ENCODE results near the gene SHISAL1.

The SHISAL1 gene

DNA sequence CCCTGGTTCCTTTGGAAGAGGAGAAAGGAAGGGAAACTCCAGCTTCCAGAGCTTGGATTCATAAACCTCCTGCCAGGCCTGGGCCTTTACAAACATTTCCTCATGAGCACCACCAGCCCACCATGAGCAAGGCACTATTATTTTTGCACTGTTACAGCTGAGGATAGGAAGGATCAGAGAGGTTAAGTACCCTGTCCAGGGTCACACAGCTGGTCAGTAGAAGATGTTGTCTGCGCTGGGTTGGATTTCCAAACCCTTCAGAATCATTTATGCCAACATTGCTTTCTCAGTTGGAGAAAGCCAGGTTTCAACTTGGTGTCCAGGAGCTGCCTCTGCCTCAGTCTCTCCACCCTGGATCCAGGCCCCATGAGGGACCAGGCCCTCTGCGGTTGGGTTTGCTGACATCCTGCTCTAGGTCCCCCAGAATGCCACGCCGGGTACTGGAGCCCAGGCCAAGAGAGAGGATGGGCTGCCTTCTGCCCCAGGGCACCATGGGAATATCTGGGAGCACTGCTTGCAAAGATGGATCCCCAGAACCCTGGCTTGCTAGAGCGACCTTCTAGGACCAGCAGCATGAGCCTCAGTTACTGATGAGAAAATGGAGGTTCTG, 29.7 kb upstream of the SHISAL1 start:
- no peak for DNase-seq (ENCODE audit: low read depth in 2 of 2)

DNA sequence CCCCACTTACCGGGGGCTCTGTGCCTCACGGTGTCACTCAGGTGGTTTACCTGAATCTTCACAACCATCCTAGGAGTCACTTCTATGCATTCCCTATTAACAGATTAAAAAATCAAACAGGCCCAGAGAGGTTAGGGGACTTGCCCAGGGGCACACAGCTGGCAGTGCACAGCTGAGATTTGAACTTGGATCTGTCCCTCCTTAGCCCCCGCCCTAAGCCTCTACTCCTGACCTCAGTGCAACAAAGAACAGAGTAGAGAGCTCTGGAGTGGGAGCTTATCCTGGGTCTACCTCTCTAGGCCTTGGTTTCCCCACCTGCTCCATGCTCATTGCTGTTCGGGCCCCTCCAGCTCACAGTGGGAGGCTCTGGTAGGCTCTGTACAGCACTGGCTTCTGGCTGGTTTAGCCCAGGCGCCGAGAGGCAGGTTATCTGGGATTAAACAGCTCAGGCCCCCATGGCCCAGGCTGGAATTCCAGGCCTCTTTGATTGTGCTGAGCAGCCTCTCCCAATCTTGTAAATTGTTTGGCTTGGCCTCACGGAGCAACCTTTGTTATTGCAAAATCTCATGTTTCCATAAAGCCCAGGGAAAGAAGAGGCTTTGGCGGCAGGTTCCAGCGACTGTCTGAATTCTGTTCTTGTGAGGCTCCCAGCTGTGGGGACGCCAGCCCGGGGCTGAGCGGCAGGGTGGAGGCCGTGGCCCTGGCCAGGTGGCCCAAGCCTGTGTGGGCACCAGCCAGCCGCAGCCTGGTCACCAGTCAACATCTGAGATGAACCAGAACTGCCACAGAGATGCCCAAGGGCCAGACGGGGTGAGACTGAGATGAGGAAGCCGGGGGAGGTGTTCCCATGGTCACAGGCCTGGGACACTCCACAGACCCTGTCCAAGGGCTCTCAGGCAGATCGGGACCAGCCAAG, 28.9 kb upstream of the SHISAL1 start:
- DNase-seq (ENCODE audit: low read depth in 2 of 2) = no peak

DNA sequence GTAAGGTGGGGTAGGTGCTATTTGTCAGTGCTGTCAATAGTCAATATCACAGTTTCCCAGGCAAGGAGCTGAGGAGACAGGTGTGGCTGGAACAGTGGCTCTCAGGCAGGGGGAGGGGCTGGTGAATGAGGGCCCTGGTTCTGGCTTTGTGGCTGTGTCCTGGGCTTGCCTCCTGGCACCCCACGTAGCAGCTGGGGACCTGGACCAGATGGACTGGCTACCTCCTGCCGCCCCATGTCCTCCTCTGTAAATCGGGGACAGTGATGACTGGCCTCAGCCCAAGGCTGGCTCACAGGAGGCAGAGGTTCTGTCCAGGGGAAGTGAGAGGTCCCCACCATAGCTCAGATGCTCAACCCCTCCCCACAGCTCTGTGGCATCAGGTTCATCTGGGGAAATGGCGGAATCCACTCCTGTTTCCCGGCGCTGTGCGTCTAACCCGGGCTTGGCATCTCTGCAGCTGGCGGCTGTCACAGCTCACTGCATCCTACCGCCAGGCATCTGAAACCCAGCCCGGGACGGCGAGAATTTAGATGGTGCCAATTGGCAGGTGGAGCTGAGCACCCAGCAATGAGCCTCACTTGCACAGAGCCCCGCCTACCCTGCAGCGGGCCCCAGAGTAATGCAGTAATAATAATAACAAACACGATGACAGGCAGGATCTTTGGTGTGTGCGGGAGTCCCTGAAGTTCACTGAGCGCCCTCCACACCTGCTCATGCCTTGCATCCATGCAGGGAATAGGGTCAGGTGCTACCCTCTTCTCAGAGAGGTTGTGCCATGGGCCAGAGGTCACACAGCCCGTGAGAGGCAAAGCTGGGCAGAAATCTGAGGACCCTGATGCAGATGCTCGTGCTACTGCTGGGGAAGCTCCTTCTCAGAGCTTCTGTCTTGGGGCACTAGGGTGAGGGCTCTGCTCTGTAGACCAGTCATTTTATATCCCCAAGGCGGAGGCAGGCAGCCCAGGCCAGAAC, 27.8 kb upstream of the SHISAL1 start:
- DNase-seq (ENCODE audit: low read depth in 2 of 2) = no peak

DNA sequence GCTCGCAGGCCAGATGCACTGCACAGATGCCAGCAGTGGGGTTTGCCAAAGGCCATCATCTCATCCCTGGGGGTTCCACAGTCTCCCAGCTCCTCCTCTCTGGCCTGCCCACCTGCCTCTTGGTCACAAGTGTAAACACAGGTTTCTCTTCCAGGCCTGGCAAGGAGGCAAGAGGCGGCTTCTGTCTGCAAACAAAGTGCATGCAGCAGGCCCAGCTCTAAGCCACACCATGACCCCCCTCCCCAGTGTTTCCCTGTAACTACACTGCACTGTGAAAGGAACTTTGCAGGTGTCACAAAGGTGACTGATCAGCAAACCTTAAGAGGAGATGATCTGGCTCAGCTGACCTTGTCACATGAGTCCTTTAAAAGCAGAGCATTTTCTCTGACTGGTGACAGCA, 26.2 kb upstream of the SHISAL1 start:
- DNase-seq (ENCODE audit: low read depth in 2 of 2) = no peak

DNA sequence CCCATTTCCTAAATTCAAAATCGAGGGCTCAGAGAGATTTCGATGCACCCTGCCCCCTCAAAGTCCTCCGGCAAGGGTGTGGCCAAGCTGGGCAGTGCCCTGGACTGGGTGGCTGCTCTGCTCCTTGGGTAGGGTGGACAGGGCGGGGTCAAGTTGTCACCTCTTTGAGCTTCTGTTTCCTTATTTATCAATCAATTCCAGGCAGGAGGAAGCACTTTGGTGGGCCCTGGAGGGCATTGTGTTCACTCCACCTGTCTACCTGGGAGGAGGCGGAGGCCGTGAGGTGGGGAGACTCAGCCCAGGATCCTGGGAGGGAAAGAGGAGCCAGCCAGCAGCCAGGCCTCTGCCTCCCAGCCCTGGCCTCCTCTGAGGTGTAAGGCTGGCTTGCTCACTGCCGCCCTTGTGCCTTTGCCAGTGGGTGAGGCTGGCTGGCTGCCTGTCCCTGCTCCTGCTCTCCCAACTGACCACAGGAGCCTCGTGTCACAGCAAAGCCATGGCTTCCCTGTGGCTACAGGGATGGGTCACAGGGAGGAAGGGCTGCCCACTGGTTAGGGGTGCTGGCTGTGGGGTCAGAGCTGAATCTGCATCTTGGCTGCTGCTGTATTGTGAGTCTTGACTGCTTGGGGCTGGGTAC, 25.5 kb upstream of the SHISAL1 start:
- DNase-seq (ENCODE audit: low read depth in 2 of 2) = no peak

DNA sequence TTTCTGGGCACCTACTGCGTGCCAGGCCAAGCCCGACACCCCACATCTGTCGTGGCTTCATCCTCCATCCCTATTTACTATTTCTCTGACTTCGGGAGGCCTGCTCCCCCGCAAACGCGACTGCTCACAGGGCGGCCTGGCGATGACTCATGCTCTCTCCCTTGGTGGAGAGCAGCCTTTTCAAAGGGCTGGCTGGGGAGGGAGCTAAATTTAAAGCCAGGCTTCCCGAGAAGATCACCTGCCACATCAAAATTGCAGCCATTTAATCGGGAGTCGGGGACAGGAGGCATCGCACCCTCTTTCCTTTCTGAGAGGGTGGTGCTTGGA, 24.9 kb upstream of the SHISAL1 start:
- DNase-seq (ENCODE audit: low read depth in 2 of 2) = peak in 1 of 2 donors; percentile 13

DNA sequence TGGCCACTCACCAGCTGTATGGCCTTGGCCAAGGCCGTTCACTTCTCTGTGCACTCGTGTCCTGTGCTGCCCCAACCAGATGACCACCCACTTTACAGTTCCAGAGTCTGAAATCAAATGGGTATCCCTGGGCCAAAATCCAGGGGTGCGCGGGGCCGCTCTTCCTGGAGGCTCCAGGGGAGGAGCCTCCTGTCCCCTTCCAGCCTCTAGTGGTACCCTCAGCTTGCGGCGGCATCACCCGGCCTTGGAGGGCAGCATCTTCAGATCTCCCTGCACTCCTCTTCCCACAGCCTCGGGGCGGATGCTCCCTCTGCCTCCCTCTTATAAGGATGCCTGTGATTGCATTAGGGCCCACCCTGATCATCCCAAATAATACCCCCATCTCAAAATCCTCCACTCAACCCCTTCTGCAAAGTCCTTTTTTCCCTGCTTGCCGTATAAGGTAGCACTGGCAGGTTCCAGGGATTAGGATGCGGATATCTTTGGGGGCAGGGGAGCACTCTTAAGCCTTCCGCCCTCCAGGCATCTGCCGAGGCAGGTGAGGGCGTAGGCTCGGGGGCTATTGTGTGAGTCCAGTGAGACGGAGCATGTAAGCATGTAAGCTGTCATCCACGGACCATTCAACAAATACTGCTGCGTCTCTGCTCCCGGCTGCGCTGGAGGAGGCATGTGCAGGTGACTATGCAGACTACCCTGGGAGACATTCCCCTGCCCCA, 24.4 kb upstream of the SHISAL1 start:
- DNase-seq (ENCODE audit: low read depth in 2 of 2) = no peak

DNA sequence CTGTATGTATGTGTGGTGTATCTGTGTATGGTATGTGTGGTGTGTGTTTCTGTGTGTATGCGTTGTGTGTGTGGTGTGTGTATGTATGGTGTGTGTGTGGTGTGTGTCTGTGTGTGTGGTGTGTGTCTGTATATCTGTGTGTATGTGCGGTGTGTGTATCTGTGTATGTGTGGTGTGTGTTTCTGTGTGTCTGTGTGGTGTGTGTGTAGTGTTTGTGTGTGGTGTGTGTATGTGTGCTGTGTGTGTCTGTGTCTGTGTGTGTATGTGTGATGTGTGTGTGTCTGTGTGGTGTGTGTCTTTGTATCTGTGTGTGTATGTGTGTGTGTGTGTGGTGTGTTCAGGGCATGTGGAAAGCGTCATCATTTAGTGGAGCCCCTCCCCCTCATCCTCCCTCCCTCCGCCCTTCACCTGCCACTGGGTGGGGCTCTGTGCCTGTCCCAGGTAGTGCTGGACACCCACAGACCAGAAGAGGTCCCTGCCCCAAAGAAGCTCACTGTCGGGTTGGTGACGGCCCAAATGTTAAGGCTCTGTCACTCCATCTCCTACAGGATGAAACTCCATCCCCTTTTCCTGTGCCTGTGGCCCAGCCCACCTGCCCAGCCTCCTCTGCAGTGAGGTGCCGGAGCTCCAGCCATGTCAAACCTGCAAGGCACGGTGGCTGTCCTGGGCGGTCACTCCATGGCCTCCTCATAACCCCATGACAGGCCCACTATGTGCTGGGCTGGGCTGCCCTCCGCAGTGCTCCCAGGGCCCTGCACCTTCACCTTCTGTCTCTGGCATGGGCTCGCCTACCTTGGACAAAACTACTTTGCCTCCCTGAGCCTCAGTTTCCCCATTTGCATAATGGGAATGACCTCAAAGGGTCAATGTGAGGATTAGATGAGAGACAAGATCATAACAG, 23.4 kb upstream of the SHISAL1 start:
- no peak for DNase-seq (ENCODE audit: low read depth in 2 of 2)

DNA sequence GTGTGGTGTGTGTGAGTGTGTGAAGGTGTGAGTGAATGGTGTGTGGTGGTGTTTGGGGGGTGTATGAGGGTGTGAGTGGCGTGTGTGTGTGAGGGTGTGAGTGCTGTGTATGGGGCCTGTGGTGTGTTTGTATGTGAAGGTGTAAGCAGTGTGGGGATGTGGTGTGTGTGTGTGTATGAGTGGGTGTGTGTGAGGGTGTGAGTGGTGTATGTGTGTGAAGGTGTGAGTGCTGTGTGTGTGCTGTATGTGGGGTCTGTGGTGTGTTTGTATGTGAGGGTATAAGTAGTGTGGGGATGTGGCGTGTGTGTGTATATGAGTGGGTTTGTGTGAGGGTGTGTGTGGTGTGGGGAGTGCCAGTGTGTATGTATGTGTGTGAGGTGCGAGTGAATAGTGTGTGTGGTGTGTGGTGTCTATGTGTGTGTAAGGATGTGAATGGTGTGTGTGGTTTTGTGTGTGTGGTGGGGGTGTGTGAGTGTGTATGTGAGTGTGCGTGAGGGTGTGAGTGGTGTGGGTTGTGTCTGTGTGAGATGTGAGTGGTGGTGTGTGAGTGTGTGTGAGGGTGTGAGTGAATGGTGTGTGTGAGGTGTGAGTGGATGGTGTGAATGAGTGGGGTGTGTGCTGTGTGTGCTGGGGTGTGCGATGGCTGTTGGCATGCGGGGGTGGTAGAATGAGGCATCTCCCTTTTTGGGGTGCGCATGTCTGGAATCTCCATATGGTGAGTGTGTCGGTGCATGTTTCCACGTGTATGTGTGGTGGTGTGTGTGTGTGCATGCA, 22.5 kb upstream of the SHISAL1 start:
- no peak for DNase-seq (ENCODE audit: low read depth in 2 of 2)

DNA sequence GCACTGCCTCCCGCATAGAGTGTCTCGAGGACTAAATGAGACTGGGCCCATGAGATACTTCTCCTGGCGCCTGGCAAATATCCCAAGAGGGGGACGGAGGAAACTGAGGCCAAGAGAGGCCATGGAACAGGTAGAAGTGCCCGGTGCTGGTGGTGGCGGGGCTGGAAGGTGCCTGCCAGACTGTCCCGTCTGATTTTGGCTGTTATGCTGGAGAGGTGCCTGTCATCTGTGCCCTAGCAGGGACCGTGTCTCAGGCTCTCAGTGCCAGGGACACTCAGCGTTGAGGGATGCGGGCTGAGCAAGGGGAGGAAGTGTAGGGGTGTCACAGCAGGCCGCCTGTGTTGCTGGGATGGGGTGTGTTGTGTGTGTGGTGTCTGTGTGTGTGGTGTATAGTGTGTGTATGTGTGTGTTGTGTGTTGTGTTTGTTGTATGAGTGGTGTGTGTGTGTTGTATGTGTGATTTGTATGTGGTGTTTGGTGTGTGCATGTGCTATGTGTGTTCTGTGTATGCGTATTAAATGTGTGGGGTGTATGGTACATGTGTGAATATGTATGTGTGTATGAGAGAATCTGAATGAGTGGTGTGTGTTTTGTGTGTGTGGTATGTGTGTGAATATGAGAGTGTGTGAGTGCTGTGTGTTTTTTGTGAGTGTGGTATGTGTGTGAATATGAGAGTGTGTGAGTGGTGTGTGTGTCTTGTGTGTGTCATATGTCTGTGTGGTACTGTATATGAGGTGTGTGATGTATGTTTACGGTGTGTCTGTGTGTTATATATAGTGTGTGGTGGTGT, 21.3 kb upstream of the SHISAL1 start:
- no peak for DNase-seq (ENCODE audit: low read depth in 2 of 2)

DNA sequence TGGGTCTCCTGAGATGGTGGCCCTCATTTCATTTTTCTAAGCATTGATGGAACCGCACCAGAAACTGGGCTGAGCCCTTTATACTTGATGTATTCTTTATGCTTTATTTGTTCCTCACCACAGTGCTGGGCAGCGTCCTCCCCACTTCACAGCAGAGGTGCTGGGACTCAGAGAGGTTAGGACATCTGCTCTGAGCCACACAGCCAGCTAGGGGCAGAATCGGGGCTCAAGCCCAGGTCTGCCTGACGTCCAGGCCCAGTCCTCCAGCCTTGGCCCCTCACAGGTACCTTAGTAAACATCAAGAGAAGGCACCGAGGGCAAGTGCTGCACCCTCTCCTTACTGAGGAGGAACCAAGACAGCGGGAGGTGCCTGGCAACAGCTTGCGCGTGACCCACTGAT, 20.2 kb upstream of the SHISAL1 start:
- no peak for DNase-seq (ENCODE audit: low read depth in 2 of 2)

DNA sequence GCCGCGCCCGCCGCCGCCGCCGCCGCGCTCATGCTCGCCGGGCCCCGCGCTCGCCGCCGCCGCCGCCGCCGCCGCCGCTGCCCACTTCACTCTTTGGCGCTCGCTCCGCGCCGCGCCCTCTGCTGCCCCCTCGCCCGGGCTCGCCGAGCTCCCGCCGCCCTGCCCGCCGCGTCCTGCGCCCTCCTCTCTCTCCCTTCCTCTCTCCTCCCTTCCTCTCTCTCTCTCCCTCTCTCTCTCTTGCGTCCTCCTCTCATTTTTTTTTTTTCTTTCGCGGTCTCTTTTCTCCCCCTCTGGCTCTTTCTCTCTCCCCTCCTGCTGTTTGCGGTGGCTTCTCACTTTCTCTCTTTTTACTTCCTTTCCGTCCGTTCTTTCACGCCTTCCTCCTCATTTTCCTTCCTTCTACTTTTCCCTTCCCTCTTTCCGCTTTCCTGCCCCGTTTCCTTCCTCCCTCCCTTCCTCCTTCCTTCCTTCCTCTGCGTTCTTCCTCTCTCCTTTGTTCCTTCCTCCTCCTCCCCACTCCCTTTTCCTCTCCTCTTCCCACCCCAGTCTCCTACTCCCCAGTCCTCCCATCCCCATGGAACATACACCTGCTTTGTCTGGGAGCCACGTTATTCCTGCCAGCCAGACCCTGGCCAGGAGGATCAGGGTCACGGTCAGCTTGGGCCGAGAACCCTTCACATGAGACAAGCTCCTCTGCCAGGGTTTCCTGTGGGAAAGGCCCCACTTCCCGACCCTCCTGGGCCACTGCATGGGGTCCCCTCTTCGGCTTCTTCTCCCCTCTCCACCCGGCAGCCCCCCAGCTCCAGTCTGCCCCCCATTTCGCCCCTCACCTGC, 19.3 kb upstream of the SHISAL1 start:
- DNase-seq (ENCODE audit: low read depth in 2 of 2) = no peak

DNA sequence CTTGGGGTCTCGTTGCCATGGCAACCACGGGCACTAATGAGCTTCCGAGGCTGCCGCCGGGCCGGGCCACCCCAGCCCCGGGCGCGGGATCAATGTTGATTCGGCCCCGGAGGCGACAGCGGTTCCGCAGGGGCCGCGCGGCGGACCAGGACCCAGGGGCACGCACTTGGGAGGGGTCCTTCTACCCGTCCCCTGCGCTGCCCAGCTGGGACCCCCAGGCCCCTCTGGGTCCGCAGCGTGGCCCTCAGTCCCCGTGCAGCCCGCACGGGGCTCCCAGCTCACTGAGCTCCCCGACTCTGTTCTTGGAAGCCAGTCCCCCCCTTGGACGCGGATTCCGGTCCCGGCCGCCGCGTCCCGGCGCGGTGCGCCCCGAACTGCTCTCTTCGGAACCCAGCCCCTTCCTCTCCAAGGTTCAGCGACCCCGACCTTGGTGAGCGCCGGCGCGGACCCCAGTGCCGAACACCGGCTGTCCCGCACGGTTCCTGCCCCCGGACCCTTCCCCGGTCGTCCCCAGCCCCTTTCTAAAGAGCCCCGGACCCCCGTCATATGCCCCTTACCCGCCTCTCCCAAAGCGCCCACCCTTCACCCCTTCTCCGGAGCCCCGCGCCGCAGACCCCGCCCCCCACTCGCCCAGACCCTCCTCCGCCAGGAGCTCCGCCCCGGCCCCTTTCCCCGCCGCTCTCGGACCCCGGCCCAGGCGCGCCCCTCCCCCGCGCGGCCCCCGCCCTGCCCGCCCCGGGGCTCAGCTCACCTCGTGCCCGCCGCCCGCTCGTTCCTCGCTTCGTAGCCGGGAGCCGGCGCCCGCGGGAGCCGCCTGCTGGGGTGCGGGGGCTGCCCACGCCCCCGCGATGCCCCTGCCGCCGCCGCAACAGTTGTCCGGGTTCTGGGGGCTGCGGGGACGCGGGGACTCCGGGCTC, 18.3 kb upstream of the SHISAL1 start:
- DNase-seq (ENCODE audit: low read depth in 2 of 2) = no peak

DNA sequence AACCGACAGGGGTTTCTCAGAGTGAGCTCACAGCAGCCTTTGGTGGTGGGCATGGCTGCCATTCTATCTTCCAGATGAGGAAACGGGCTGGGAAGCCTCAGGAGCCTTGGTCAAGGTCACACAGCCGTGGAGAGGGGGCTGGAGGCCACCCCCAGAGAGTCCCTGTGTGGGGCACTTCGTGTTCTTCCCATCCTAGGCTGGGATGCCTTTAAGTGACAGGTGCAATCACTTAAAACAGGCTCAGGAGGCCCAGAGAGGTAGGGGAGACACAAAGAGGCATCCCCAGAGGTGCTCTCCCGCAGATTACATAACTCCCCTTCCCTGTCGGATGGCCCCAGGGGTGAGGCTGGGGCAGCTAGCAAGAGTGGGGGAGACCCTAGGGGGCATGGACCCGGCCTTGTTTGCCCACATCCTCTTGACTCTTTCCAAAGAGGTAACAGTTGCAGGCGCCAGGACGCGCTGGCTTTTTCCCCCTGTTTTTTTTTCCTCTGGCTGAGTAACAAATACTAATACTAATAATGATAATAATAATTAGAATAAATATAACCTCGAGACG, 17.5 kb upstream of the SHISAL1 start:
- DNase-seq (ENCODE audit: low read depth in 2 of 2) = no peak

DNA sequence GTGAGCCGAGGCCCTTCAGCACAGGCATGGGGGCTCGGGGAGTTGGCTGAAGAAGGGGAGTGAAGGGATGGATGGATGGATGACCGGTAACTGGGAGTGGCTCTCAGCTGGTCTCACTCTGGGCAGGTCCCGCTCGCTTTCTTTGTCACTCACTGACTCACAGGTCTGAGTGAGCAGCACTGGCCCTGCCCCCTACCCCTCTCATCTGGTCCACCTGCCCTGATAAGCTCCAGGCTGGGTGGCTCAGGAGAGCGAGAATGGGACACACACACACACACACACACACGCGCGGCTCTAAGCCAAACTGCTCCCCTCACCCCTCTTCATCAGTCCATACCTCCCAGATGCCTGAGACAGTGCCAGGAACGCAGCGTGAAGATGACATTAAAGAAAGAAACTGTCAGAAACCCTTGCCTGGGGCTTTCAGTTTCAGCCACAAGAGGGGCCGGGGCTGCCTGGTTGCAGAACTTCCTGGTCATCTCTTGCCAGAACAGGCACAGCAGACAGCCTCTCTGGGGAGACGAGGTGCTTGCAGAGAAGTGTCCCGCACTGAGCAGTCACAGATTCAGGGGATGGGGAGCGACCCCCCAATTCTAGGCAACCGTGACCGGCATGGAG, 16.5 kb upstream of the SHISAL1 start:
- peak; percentile 9 to 23 for DNase-seq (ENCODE audit: low read depth in 2 of 2)

DNA sequence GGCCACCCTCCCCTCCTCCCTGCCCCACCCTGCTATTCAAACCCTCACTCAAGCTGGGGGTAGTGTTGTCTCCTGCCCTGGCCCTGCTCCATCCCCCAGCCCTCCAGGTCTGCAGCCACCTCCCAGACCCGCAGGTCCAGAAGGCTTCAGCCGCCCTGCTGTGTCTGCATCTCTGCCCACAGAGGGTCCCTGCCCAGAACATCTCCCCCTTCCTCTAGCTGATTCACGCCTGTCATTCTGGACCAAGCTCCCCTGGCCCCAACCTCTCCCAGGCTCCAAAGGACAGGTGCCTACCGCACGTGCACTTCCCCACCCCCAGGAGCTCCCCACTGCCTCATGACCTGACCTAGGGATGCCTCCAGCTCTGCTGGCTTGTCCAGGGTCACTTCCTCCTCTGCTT, 16.0 kb upstream of the SHISAL1 start:
- no peak for DNase-seq (ENCODE audit: low read depth in 2 of 2)
